IMR-90 (cell line): ENCODE results near the gene NCKAP5. TPM values are rescaled to one million over a fixed set of nuclear protein-coding genes. Genes with fewer than 3 reads are reported as not detected.
A peak's percentile ranks its signal among the peaks of the same experiment; 100 is the strongest.

Experiments
- ATAC-seq: fragments of 200-7000 bp; cut with Tn5 transposase; 2 replicates; pipeline ENCODE4 v1.9.1; 2020; ENCODE audit warnings: low read depth, mild to moderate bottlenecking, moderate library complexity
- BruUV-seq: library from RNA; stranded (reverse); fragments of 400-500 nt; replicated peaks from 2 replicates; lab custom pipeline; 2021; lab: Mats Ljungman, UMichigan
- CTCF ChIA-PET: fragments of 300-600 bp; formaldehyde crosslinking; extraction: SDS; loops from one replicate; lab custom pipeline; 2021; ENCODE audit warnings: antibody characterized with exemption; lab: Yijun Ruan, JAX
- POLR2A ChIA-PET: fragments of 300-600 bp; sonication (Branson Sonifier 250); formaldehyde crosslinking; loops from one replicate; lab custom pipeline; 2022; ENCODE audit warnings: antibody characterized with exemption; ENCODE audit not compliant: unreplicated experiment; lab: Charles Lee
- DNase-seq: peaks from one replicate; pipeline ENCODE4 v3.0.0; 2013
- H2AFZ ChIP-seq: replicated peaks from 2 replicates; pipeline ENCODE3; 2013; ENCODE audit warnings: low read length, mild to moderate bottlenecking; ENCODE audit not compliant: poor library complexity
- H2AK5ac ChIP-seq: 2 replicates; pipeline ENCODE4 v1.6.1; 2013; ENCODE audit warnings: low read depth, low read length, inconsistent platforms
- H2AK9ac ChIP-seq: replicated peaks from 2 replicates; pipeline ENCODE3; 2013; ENCODE audit warnings: mild to moderate bottlenecking, low read depth, low read length, moderate library complexity; ENCODE audit not compliant: poor library complexity
- H2BK120ac ChIP-seq: 2 replicates; pipeline ENCODE4 v1.6.1; 2013; ENCODE audit warnings: low read depth, low read length, inconsistent platforms
- H2BK15ac ChIP-seq: 3 replicates; pipeline ENCODE4 v1.6.1; 2013; ENCODE audit warnings: low read depth, low read length, inconsistent platforms
- H2BK20ac ChIP-seq: 2 replicates; pipeline ENCODE4 v1.6.1; 2013; ENCODE audit warnings: low read depth, mild to moderate bottlenecking, inconsistent platforms, low read length, moderate library complexity
- H2BK5ac ChIP-seq: 2 replicates; pipeline ENCODE4 v1.6.1; 2013; ENCODE audit warnings: mild to moderate bottlenecking, low read depth, low read length, inconsistent platforms; ENCODE audit not compliant: poor library complexity, severe bottlenecking
- H3K14ac ChIP-seq: replicated peaks from 2 replicates; pipeline ENCODE4 v1.6.1; 2013; ENCODE audit warnings: low read depth, low read length, inconsistent platforms
- H3K18ac ChIP-seq: 2 replicates; pipeline ENCODE4 v1.6.1; 2013; ENCODE audit warnings: low read depth, low read length, control low read depth
- H3K23ac ChIP-seq: 2 replicates; pipeline ENCODE4 v1.6.1; 2013; ENCODE audit warnings: low read depth, low read length, inconsistent platforms
- H3K27ac ChIP-seq: 2 replicates; pipeline ENCODE4 v1.5.1; 2013; ENCODE audit warnings: mild to moderate bottlenecking, control low read depth, low read length; ENCODE audit not compliant: insufficient read depth
- H3K27me3 ChIP-seq: 2 replicates; pipeline ENCODE4 v1.6.1; 2013; ENCODE audit warnings: low read length; ENCODE audit not compliant: control insufficient read depth, insufficient read depth
- H3K36me3 ChIP-seq: 2 replicates; pipeline ENCODE4 v1.6.1; 2013; ENCODE audit warnings: low read length, mixed read lengths; ENCODE audit not compliant: control insufficient read depth, insufficient read depth
- H3K4ac ChIP-seq: 2 replicates; pipeline ENCODE4 v1.6.1; 2013; ENCODE audit warnings: low read depth, low read length, inconsistent platforms
- H3K4me1 ChIP-seq: 2 replicates; pipeline ENCODE4 v1.6.1; 2013; ENCODE audit warnings: low read length, mixed read lengths; ENCODE audit not compliant: control insufficient read depth, insufficient read depth
- H3K4me2 ChIP-seq: 2 replicates; pipeline ENCODE4 v1.6.1; 2013; ENCODE audit warnings: low read depth, mild to moderate bottlenecking, control low read depth, low read length, moderate library complexity
- H3K4me3 ChIP-seq: 2 replicates; pipeline ENCODE4 v1.5.1; 2013; ENCODE audit warnings: low read depth, mild to moderate bottlenecking, control low read depth, low read length, moderate library complexity; ENCODE audit not compliant: insufficient read depth
- H3K56ac ChIP-seq: 2 replicates; pipeline ENCODE4 v1.6.1; 2013; ENCODE audit warnings: low read length, inconsistent platforms; ENCODE audit not compliant: insufficient read depth; ENCODE audit errors: extremely low read depth
- H3K79me1 ChIP-seq, 2 experiments: 2 replicates each; pipeline ENCODE4 v1.6.1; 2013; ENCODE audit warnings: low read length in 2 of 2, inconsistent platforms in 1 of 2, low read depth in 1 of 2
- H3K9ac ChIP-seq: 2 replicates; pipeline ENCODE4 v1.6.1; 2013; ENCODE audit warnings: low read depth, low read length, control low read depth
- H3K9me1 ChIP-seq: 2 replicates; pipeline ENCODE4 v1.6.1; 2013; ENCODE audit warnings: low read length, inconsistent platforms; ENCODE audit not compliant: insufficient read depth
- H3K9me3 ChIP-seq: 2 replicates; pipeline ENCODE4 v1.6.1; 2013; ENCODE audit warnings: low read length; ENCODE audit not compliant: control insufficient read depth, insufficient read depth
- H4K20me1 ChIP-seq: 2 replicates; pipeline ENCODE4 v1.6.1; 2013; ENCODE audit warnings: low read length, inconsistent platforms; ENCODE audit not compliant: insufficient read depth
- H4K5ac ChIP-seq: 2 replicates; pipeline ENCODE4 v1.6.1; 2013; ENCODE audit warnings: mild to moderate bottlenecking, low read depth, low read length, control low read depth
- H4K8ac ChIP-seq, 2 experiments: 2 replicates each; pipeline ENCODE4 v1.6.1; 2013; ENCODE audit warnings: low read depth in 2 of 2, low read length in 2 of 2, control low read depth in 1 of 2, inconsistent platforms in 1 of 2
- H4K91ac ChIP-seq: 2 replicates; pipeline ENCODE4 v1.6.1; 2013; ENCODE audit warnings: low read depth, low read length, inconsistent platforms; ENCODE audit not compliant: insufficient read depth
- BHLHE40 ChIP-seq: fragments of 150-350 bp; IDR thresholded peaks from 2 replicates; pipeline ENCODE4 v1.6.1; 2016; ENCODE audit warnings: mild to moderate bottlenecking, low read depth, low read length
- CEBPB ChIP-seq: IDR thresholded peaks from 2 replicates; pipeline ENCODE4 v1.6.1; 2012; ENCODE audit warnings: low read depth, low read length, improper control_type of control experiment
- ELK1 ChIP-seq: fragments of 150-350 bp; IDR thresholded peaks from 2 replicates; pipeline ENCODE4 v1.6.1; 2016; ENCODE audit warnings: low read depth, mild to moderate bottlenecking, low read length, moderate library complexity, borderline replicate concordance
- FOS ChIP-seq: fragments of 150-350 bp; IDR thresholded peaks from 2 replicates; pipeline ENCODE4 v1.6.1; 2016; ENCODE audit warnings: low read depth, low read length
- MAFK ChIP-seq: IDR thresholded peaks from 2 replicates; pipeline ENCODE4 v1.6.1; 2012; ENCODE audit warnings: low read depth, low read length, improper control_type of control experiment
- MAZ ChIP-seq: IDR thresholded peaks from 2 replicates; pipeline ENCODE4 v1.6.1; 2012; ENCODE audit warnings: low read depth, mild to moderate bottlenecking, low read length, improper control_type of control experiment, moderate library complexity, borderline replicate concordance
- MXI1 ChIP-seq: IDR thresholded peaks from 2 replicates; pipeline ENCODE4 v1.6.1; 2012; ENCODE audit warnings: low read depth, mild to moderate bottlenecking, low read length, moderate library complexity, borderline replicate concordance
- RCOR1 ChIP-seq: IDR thresholded peaks from 2 replicates; pipeline ENCODE4 v1.6.1; 2012; ENCODE audit warnings: mild to moderate bottlenecking, low read length, improper control_type of control experiment; ENCODE audit not compliant: insufficient replicate concordance
- SMC3 ChIP-seq: fragments of 150-350 bp; IDR thresholded peaks from 2 replicates; pipeline ENCODE4 v1.6.1; 2016; ENCODE audit warnings: low read depth, mild to moderate bottlenecking, antibody characterized with exemption, low read length, moderate library complexity
- WGBS, 2 experiments: methylation state at CpG; one replicate each; pipeline versions ENCODE4 v1.1.5 to v1.1.7; 2013; ENCODE audit warnings: missing lambda C conversion rate in 2 of 2; ENCODE audit not compliant: insufficient read length in 1 of 2; ENCODE audit errors: extremely low coverage in 2 of 2; 5-methylcytosine and 5-hydroxymethylcytosine counted together
- dilution Hi-C: fragments of 300-500 bp; cut with HindIII; formaldehyde crosslinking; loops from one replicate; pipeline ENCODE4 v1.14.3; 2018; ENCODE audit warnings: low sequenced_read_pairs; ENCODE audit not compliant: unreplicated experiment
- in situ Hi-C: fragments of 300-500 bp; cut with MboI; formaldehyde crosslinking; loops from 3 replicates; pipeline ENCODE4 v1.14.3; 2019; ENCODE audit warnings: low sequenced_read_pairs, inconsistent platforms, mixed read lengths
- intact Hi-C: fragments of 100-400 bp; cut with micrococcal nuclease; formaldehyde crosslinking; loops from 2 replicates; pipeline ENCODE4 v1.10.0; 2022
- polyA plus RNA-seq, 3 experiments: library from polyadenylated mRNA; depleted of rRNA; stranded (reverse); fragments of >200 nt; gene quantifications; 2 replicates each; pipeline ENCODE4 v1.2.3, GENCODE V29; 2012; ENCODE audit warnings: low replicate concordance in 1 of 3
- total RNA-seq: library from RNA; depleted of rRNA; stranded (reverse); fragments of >200 nt; gene quantifications from 2 replicates; pipeline ENCODE4 v1.2.3, GENCODE V29; 2012

NCKAP5 gene
- total and polyA plus RNA-seq, 2 of the 4 experiments (the other 2 are of a cell fraction): 2.7 to 3.9 TPM

GRCh38 chr2:132680544-132680943, 887.7 kb downstream of the NCKAP5 start:
- TF ChIP-seq BHLHE40 (no peak), RCOR1 (no peak), MAFK (no peak), ELK1 (no peak), MXI1 (no peak), CEBPB (no peak), SMC3 (no peak), MAZ (no peak), FOS (no peak)
- no peak overlapping the region for H3K27ac ChIP-seq
- CTCF ChIA-PET: interaction anchor here (0.6 kb wide), 1 partner anchor 15 kb away, joined by 5 read pairs; no protein-coding TSS in a partner anchor

More at GRCh38 chr2:132680544-132680943, 887.7 kb downstream of the NCKAP5 start:
- H2BK20ac ChIP-seq: no peak overlapping the region
- DNase-seq (no peak), ATAC-seq (no peak)
- intact Hi-C loops (no loop called here), in situ Hi-C loops (no loop called here), dilution Hi-C loops (no loop called here)
- no peak overlapping the region for H4K5ac ChIP-seq
- no peak overlapping the region for H3K23ac ChIP-seq
- no peaks in the 10 kb centered on the region for H4K20me1 ChIP-seq
- no peak overlapping the region for H3K4me2 ChIP-seq
- H2AK5ac ChIP-seq: no peak overlapping the region
- peaks cover 0 to 8% of the 10 kb centered on the region in 2 experiments; a peak in 2 of 4 replicates for H3K79me1 ChIP-seq
- POLR2A ChIA-PET: no interaction called here
- no peak overlapping the region for H2BK15ac ChIP-seq
- no peaks in the 10 kb centered on the region for H3K36me3 ChIP-seq
- no peak overlapping the region for H4K91ac ChIP-seq
- H4K8ac ChIP-seq: 0 out of 4 replicates have a peak overlapping the region, but pooled peaks of 1 of the 2 experiments have one; percentile 7
- H3K27me3 ChIP-seq: no peaks in the 10 kb centered on the region
- no peak overlapping the region for H2BK5ac ChIP-seq
- H3K9me1 ChIP-seq: no peaks in the 10 kb centered on the region
- no peak overlapping the region for H3K14ac ChIP-seq
- no peak overlapping the region for H3K9ac ChIP-seq
- H2BK120ac ChIP-seq: 0 out of 2 replicates have a peak overlapping the region, but pooled peaks have one; percentile 7
- no peak overlapping the region for H3K18ac ChIP-seq
- WGBS, 2 experiments: no CpG with 5 or more reads among the region's 3 CpGs
- no peak overlapping the region for H2AK9ac ChIP-seq
- no peaks in the 10 kb centered on the region for H3K9me3 ChIP-seq
- H3K56ac ChIP-seq: no peak overlapping the region
- H3K4me1 ChIP-seq: peaks cover 5% of the 10 kb centered on the region; the same call in 1 of the 2 replicates
- H2AFZ ChIP-seq: no peak overlapping the region
- no TSS peak for BruUV-seq
- no peak overlapping the region for H3K4me3 ChIP-seq
- no peak overlapping the region for H3K4ac ChIP-seq
